ENCODE results near the gene CRYGD.

The CRYGD gene

GRCh38 chr2:208096080-208096479, 28.2 kb downstream of the CRYGD start:
- no peak overlapping the region for H3K27ac ChIP-seq

GRCh38 chr2:208093128-208093527, 31.2 kb downstream of the CRYGD start:
- TF ChIP-seq ZFX (IDR thresholded peaks at IDR 0.05; ENCODE audit: borderline replicate concordance), result no peak
- TF ChIP-seq CTCF (IDR thresholded peaks at IDR 0.05), result no peak

More at GRCh38 chr2:208096080-208096479, 28.2 kb downstream of the CRYGD start:
- no peak for TF ChIP-seq ZFX (IDR thresholded peaks at IDR 0.05; ENCODE audit: borderline replicate concordance)
- no peak for TF ChIP-seq CTCF (IDR thresholded peaks at IDR 0.05)

GRCh38 chr2:208092093-208092832, 32.1 kb downstream of the CRYGD start:
- H3K27ac ChIP-seq, result no peak overlapping the region
- TF ChIP-seq ZFX (IDR thresholded peaks at IDR 0.05; ENCODE audit: borderline replicate concordance) (no peak), CTCF (IDR thresholded peaks at IDR 0.05) (no peak)

More at GRCh38 chr2:208093128-208093527, 31.2 kb downstream of the CRYGD start:
- H3K27ac ChIP-seq, result no peak overlapping the region

- TF ChIP-seq ZFX (IDR thresholded peaks at IDR 0.05; ENCODE audit: borderline replicate concordance) (no peak), CTCF (IDR thresholded peaks at IDR 0.05) (no peak)
- H3K27ac ChIP-seq, result no peak overlapping the region
Observed at GRCh38 chr2:208090420-208090819, 33.9 kb downstream of the CRYGD start.

GRCh38 chr2:208086029-208086428, 38.3 kb downstream of the CRYGD start:
- no peak overlapping the region for H3K27ac ChIP-seq
- no peak for TF ChIP-seq CTCF (IDR thresholded peaks at IDR 0.05)
- no peak for TF ChIP-seq ZFX (IDR thresholded peaks at IDR 0.05; ENCODE audit: borderline replicate concordance)

GRCh38 chr2:208083807-208084206, 40.5 kb downstream of the CRYGD start:
- H3K27ac ChIP-seq, result no peak overlapping the region
- TF ChIP-seq ZFX (IDR thresholded peaks at IDR 0.05; ENCODE audit: borderline replicate concordance) (no peak), CTCF (IDR thresholded peaks at IDR 0.05) (no peak)

GRCh38 chr2:208077276-208077675, 47.0 kb downstream of the CRYGD start:
- TF ChIP-seq ZFX (IDR thresholded peaks at IDR 0.05; ENCODE audit: borderline replicate concordance) (no peak), CTCF (IDR thresholded peaks at IDR 0.05) (no peak)
- no peak overlapping the region for H3K27ac ChIP-seq

Data from 22Rv1 (cell line).